ENCODE measurements around the gene HIKESHI. TPM values are rescaled to one million over a fixed set of nuclear protein-coding genes. Genes with fewer than 3 reads are reported as not detected.

Gene HIKESHI, protein sequence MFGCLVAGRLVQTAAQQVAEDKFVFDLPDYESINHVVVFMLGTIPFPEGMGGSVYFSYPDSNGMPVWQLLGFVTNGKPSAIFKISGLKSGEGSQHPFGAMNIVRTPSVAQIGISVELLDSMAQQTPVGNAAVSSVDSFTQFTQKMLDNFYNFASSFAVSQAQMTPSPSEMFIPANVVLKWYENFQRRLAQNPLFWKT
- 32.9 TPM for total RNA-seq

DNA sequence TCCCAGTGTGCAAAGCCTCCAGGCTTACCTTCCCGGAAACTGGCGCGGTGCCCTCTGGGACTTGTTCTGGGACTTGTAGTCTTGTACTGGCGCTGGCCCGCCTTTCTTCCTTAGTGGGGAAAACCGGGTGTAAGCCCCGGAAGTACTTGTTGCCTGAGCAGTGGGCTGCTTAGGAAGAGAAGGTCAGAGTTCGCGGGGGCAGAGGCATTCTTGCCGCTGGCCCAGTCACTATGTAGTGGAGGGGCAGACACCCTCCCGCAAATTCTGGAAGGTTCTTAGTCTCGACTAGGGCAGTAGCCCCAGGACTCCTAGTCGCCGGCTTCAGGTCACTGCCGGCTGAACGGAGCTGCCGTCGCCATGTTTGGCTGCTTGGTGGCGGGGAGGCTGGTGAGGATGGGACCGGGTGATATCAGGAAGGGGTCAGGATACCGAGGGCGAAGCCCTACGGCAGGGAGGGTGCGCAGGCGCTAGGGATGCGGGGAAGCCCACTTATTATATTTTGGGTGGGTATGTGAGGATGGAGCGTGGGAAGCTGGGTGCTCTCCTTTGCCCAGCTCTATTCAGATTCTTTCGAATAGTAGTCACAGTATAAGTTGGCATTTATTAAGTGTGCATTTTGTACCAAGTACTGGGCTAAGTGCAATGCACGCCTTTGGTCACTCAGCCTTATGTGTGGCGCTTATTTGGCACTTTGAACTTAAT is at the start of gene HIKESHI:
TSS of gene HIKESHI (plus strand) at position 149 of the 702 bp plus-strand sequence. CDS start at position 358, 209 bp downstream.

DNA sequence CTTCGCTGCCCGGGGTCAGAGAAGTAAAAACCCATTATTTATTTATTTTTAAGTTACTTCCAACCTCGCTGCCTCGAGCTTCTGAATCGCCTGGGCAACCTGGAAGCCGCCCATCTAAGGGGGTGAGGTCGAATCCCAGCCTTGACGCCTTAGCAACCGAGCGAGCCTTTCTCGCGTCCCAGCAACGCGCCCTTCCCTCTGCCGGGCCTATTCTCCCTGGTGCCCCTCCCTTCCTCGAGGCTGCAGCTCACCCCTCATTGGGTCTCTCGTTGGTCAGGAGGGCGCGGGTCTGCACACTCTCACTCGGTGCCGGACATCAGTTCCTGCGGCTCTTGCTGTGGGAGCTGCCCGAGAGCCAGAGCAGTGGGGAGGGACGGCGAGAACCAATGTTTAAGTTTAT is 72.5 kb downstream of the HIKESHI start, which contains the start of gene CCDC81:
TSS of gene CCDC81 (plus strand) at position 302 of the 400 bp plus-strand sequence. CDS start 277 bp downstream, outside the sequence.

Small RNA genes lying within 50 kb of the gene (small RNA-seq; reads per million reads assigned to genes)
- gene RN7SL225P (ENCODE audit: low replicate concordance) = not detected

Other genes with a start within 250 kb of the HIKESHI start
- gene PICALM, start 233.2 kb upstream of the HIKESHI start, total RNA-seq = 430 TPM
- gene EED, start 57.5 kb upstream of the HIKESHI start, total RNA-seq = 23.5 TPM
- gene CCDC81, start 72.6 kb downstream of the HIKESHI start, total RNA-seq = 2.6 TPM